Smooth muscle cell (in vitro differentiated cells): ENCODE results near the gene ZNF573. TPM values are rescaled to one million over a fixed set of nuclear protein-coding genes. Genes with fewer than 3 reads are reported as not detected.
A peak's percentile ranks its signal among the peaks of the same experiment; 100 is the strongest.

Experiments
- DNase-seq: peaks from one replicate; lab custom pipeline; 2025; ENCODE audit not compliant: unreplicated experiment; lab: John Stamatoyannopoulos, UW
- H2AFZ ChIP-seq: fragments of 200-600 bp; sonication (generic); 2 replicates; pipeline ENCODE4 v1.6.0; 2016; ENCODE audit warnings: antibody characterized with exemption, low read depth, mild to moderate bottlenecking
- H3F3A ChIP-seq: fragments of 200-600 bp; sonication (generic); 2 replicates; pipeline ENCODE4 v1.6.0; 2017; ENCODE audit warnings: antibody characterized with exemption, low read depth
- H3K27ac ChIP-seq: fragments of 200-600 bp; sonication (generic); 2 replicates; pipeline ENCODE4 v1.5.1; 2016; ENCODE audit warnings: low read depth, mild to moderate bottlenecking
- H3K27me3 ChIP-seq: fragments of 200-600 bp; sonication (generic); 2 replicates; pipeline ENCODE4 v1.6.1; 2016; ENCODE audit warnings: low read depth, mild to moderate bottlenecking
- H3K36me3 ChIP-seq: fragments of 200-600 bp; sonication (generic); 2 replicates; pipeline ENCODE4 v1.5.1; 2016; ENCODE audit warnings: low read depth
- H3K4me1 ChIP-seq: fragments of 200-600 bp; sonication (generic); 2 replicates; pipeline ENCODE4 v1.5.1; 2016; ENCODE audit warnings: low read depth
- H3K4me2 ChIP-seq: fragments of 200-600 bp; sonication (generic); 2 replicates; pipeline ENCODE4 v1.6.0; 2016; ENCODE audit warnings: mild to moderate bottlenecking
- H3K4me3 ChIP-seq: fragments of 200-600 bp; sonication (generic); 2 replicates; pipeline ENCODE4 v1.5.1; 2016; ENCODE audit warnings: mild to moderate bottlenecking
- H3K79me2 ChIP-seq: fragments of 200-600 bp; sonication (generic); 2 replicates; pipeline ENCODE4 v1.6.0; 2016; ENCODE audit warnings: low read depth, mild to moderate bottlenecking
- H3K9ac ChIP-seq: fragments of 200-600 bp; sonication (generic); 2 replicates; pipeline ENCODE4 v1.6.0; 2016; ENCODE audit warnings: low read depth
- H3K9me3 ChIP-seq: fragments of 200-600 bp; sonication (generic); replicated peaks from 2 replicates; pipeline ENCODE4 v1.5.1; 2016; ENCODE audit warnings: low read depth
- H4K20me1 ChIP-seq: fragments of 200-600 bp; sonication (generic); 2 replicates; pipeline ENCODE4 v1.6.0; 2016; ENCODE audit warnings: low read depth
- WGBS: methylation state at CpG from one replicate; pipeline ENCODE4 v1.1.7; 2016; ENCODE audit warnings: low lambda C conversion rate; 5-methylcytosine and 5-hydroxymethylcytosine counted together
- polyA plus RNA-seq: library from polyadenylated mRNA; unstranded; fragments of >200 nt; fragmentation: Nextera tagmentation; extraction: Ambion mirVana; gene quantifications from 2 replicates; pipeline ENCODE4 v1.2.1, GENCODE V29; 2016
- small RNA-seq: library from RNA; depleted of rRNA; stranded (forward); fragments of <200 nt; gene quantifications from one replicate; pipeline ENCODE3, GENCODE V24; 2014
- total RNA-seq: library from RNA; depleted of rRNA; stranded (reverse); fragments of >200 nt; gene quantifications from 2 replicates; pipeline ENCODE4 v1.2.3, GENCODE V29; 2014
- TF ChIP-seq, protein P1 (sequence below): fragments of 200-600 bp; sonication (generic); IDR thresholded peaks from 2 replicates; pipeline ENCODE4 v1.5.1; 2017; ENCODE audit warnings: borderline replicate concordance, mild to moderate bottlenecking, antibody characterized with exemption; ENCODE audit not compliant: insufficient read depth, poor library complexity, severe bottlenecking

The ZNF573 gene
- total and polyA plus RNA-seq, 2 experiments from 2014 or later, result 2.5 to 3.3 TPM

- peak overlapping the region; percentile 39 for H3K27ac ChIP-seq
Observed at GRCh38 chr19:37691881-37692504, 87.4 kb downstream of the ZNF573 start.

More at GRCh38 chr19:37691881-37692504, 87.4 kb downstream of the ZNF573 start:
- H2AFZ ChIP-seq, result peak overlapping the region; percentile 82
- H3K4me1 ChIP-seq, result no peaks in the 10 kb centered on the region
- peak; percentile 22 for DNase-seq
- H3K4me3 ChIP-seq, result peak overlapping the region; percentile 66
- H3K36me3 ChIP-seq, result no peaks in the 10 kb centered on the region
- H3K9ac ChIP-seq, result peak overlapping the region; percentile 24
- no peaks in the 10 kb centered on the region for H3F3A ChIP-seq
- 2% methylated on average over 48 of the region's 48 CpGs for WGBS
- H3K27me3 ChIP-seq, result no peaks in the 10 kb centered on the region
- H3K4me2 ChIP-seq, result peak overlapping the region; percentile 82
- no peaks in the 10 kb centered on the region for H3K79me2 ChIP-seq
- H3K9me3 ChIP-seq, result no peaks in the 10 kb centered on the region
- no peaks in the 10 kb centered on the region for H4K20me1 ChIP-seq
- TF ChIP-seq, protein P1, sequence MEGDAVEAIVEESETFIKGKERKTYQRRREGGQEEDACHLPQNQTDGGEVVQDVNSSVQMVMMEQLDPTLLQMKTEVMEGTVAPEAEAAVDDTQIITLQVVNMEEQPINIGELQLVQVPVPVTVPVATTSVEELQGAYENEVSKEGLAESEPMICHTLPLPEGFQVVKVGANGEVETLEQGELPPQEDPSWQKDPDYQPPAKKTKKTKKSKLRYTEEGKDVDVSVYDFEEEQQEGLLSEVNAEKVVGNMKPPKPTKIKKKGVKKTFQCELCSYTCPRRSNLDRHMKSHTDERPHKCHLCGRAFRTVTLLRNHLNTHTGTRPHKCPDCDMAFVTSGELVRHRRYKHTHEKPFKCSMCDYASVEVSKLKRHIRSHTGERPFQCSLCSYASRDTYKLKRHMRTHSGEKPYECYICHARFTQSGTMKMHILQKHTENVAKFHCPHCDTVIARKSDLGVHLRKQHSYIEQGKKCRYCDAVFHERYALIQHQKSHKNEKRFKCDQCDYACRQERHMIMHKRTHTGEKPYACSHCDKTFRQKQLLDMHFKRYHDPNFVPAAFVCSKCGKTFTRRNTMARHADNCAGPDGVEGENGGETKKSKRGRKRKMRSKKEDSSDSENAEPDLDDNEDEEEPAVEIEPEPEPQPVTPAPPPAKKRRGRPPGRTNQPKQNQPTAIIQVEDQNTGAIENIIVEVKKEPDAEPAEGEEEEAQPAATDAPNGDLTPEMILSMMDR, result no peak

Small RNAs within 50 kb of the gene (small RNA-seq; reads per million reads assigned to genes)
- gene SELENOKP1, result 0.47 reads per million, percentile 16 among the genes with 10 or more reads in this experiment

Other genes starting within 250 kb of the ZNF573 start
- 5.1 and 5.5 TPM in 2 replicates for gene ZNF571, start 184.8 kb downstream of the ZNF573 start, total RNA-seq
- 1.6 and 2.8 TPM in 2 replicates for gene ZNF571, start 184.8 kb downstream of the ZNF573 start, polyA plus RNA-seq
- gene ZNF540, start 184.7 kb downstream of the ZNF573 start, total RNA-seq, result 0.72 TPM in 1 of 2 replicates, not detected in the other
- 0.70 TPM in 1 of 2 replicates, not detected in the other for gene ZNF540, start 184.7 kb downstream of the ZNF573 start, polyA plus RNA-seq
- gene ZFP30, start 124.1 kb downstream of the ZNF573 start, total RNA-seq, result 9.0 and 9.2 TPM in 2 replicates
- 2.0 and 2.3 TPM in 2 replicates for gene ZFP30, start 124.1 kb downstream of the ZNF573 start, polyA plus RNA-seq
- 3.6 and 10.9 TPM in 2 replicates for gene ZNF607, start 59.8 kb downstream of the ZNF573 start, total RNA-seq
- gene ZNF607, start 59.8 kb downstream of the ZNF573 start, polyA plus RNA-seq, result 3.1 and 3.8 TPM in 2 replicates
- not detected in 2 replicates for gene WDR87, start 127.0 kb upstream of the ZNF573 start, total RNA-seq
- gene WDR87, start 127.0 kb upstream of the ZNF573 start, polyA plus RNA-seq, result not detected in 2 replicates
- gene SIPA1L3, start 127.6 kb upstream of the ZNF573 start, total RNA-seq, result 5.5 and 7.6 TPM in 2 replicates
- 6.5 and 7.0 TPM in 2 replicates for gene SIPA1L3, start 127.6 kb upstream of the ZNF573 start, polyA plus RNA-seq